AG09319 (cell line): Measurements from ENCODE around the gene CYP27A1.

Experiments used
- DNase-seq: peaks from one replicate; pipeline ENCODE4 v3.0.0-alpha.2; 2010; ENCODE audit warnings: low read depth; ENCODE audit errors: extremely low read depth
- TF ChIP-seq, protein P1 (sequence below): IDR thresholded peaks from 2 replicates; pipeline ENCODE4 v1.5.1; 2011; ENCODE audit warnings: low read depth, mild to moderate bottlenecking, inconsistent platforms, low read length, moderate library complexity

The CYP27A1 gene

DNA sequence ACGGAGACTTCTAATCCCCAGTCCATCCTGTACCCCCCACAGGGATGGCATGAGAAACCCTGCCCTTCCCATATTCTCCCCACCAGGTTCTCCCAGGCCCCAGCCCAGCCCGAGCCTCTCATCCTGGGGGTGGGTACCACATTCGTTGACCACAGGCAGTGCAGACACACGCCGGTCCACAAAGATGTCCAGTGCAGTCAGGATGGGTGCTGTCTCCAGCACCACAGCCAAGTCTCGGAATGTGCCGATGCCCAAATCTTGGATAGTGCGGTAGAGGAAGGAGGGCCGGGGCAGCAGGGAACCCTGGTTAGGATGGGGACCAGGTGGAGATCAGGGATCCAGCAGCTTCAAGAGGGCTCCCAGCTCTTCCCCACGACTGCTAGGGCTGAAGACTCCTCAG lies 44.8 kb downstream of the CYP27A1 start:
- TF ChIP-seq, protein P1, sequence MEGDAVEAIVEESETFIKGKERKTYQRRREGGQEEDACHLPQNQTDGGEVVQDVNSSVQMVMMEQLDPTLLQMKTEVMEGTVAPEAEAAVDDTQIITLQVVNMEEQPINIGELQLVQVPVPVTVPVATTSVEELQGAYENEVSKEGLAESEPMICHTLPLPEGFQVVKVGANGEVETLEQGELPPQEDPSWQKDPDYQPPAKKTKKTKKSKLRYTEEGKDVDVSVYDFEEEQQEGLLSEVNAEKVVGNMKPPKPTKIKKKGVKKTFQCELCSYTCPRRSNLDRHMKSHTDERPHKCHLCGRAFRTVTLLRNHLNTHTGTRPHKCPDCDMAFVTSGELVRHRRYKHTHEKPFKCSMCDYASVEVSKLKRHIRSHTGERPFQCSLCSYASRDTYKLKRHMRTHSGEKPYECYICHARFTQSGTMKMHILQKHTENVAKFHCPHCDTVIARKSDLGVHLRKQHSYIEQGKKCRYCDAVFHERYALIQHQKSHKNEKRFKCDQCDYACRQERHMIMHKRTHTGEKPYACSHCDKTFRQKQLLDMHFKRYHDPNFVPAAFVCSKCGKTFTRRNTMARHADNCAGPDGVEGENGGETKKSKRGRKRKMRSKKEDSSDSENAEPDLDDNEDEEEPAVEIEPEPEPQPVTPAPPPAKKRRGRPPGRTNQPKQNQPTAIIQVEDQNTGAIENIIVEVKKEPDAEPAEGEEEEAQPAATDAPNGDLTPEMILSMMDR: no peak
- no peak for DNase-seq

DNA sequence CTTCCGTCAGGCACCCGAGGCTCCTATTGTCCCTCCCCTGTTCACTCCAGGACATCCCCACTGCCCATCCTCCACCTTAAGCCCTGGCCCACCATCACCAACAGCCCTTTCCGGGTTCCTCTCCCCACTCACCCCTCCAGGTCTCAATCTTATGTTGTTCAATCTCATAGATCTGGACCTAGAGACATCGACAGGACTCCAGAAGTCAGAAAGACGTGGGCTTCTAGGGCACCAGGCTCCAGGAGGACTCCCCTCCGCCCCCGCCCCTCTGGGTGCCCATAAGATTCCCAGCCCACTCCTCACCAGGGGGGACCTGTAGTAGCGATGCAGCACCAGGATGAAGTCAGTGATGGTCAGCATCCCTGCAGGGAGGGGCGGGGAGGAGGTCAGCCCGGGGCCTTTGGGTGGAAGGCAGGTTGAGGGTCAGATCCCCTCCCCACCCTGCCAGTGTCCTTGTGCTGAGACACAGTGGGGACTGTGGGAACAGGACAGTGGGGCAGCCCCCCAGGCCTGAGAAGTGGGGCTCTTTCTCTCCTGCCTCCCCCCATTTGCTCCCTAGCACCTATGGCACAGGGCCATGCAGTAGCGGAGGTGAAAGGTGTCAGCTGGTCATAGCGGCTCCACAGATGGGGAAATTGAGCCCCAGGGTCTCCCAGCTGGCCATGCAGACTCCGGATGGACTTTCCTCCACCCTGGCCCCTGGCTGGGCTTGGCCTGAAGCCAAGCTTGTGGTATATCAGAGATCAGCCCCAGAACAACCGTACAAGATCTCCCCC lies 45.9 kb downstream of the CYP27A1 start:
- DNase-seq: no peak
- TF ChIP-seq, protein P1: no peak

DNA sequence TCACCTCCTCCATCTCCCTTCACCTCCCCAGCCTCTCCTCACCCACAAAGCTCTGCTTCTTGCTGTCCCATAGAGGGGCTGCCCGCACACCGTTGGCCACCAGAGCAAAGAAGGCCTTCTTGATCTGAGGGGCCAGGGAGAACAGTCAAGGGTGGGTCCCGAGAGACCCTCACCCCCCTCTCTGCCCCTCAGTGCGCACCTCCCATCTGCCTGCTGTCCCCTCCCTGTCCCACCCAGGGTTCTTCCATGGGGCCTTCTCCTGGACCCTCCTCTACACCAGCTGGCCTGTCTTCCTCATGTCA lies 46.5 kb downstream of the CYP27A1 start:
- no peak for DNase-seq
- TF ChIP-seq, protein P1: no peak

DNA sequence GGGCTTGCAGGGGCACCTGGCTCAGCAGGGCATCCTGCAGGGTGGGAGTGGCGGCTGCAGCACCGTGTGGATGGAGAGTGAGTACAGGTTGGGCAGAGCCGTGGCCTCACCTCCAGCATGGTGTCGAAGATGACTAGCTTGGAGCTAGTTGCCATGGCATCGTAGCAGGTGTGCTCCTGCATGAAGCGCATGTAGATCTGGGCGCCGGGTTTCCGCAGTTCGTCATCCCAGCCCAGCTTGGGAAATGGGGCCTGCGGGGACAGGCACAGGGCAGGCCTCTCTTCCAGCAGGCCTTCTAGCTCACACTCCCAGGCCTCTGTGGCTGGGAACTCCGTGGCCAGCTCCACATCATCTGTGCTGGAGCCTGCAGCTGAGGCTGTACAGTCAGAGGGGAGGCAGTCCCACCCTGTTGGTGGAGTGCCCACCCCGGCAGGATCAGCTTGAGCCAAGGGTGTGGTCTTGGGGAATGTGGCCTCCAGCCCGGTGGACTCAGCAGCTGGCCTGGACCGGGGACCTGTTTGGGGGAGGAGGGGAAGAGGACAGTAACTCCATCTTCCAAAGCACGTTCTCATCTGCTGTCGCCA lies 48.0 kb downstream of the CYP27A1 start:
- no peak for DNase-seq
- TF ChIP-seq, protein P1: no peak

DNA sequence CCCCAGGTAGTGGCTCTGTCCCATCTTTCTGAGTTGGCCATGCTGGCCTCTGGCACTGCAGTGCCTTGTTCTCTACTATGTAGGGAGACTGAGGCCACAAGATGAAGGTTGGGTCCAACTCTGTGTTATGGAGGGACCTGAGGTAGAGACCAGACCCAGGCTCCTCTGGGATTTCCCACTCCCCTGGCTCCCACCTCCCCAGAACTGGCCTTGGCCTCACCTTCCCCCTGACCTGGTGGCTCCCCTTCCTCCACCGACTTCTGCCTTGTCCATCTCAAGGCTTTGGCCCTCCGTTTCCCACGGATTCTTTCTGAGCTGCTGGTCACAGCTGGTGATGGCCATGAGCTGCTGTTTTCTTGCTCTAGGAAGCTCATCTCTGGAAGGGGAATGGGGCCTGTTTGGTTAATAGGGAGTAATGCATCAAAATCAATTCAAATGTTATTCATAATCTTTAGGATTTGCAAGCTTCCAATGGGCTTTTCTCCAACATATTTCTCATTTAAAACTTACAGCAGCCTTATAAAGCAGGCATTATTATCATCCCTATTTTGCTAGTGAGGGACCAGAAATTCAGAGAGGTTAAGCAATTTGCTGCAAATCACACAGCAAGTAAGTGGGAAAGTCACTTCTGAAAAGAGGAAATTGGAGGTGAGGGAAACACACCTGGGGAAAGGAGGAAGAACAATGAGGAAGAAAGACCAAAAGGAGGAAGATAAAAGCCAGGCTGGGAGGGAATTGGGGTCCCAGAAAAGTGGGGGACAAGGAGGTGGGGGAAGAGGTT lies 48.8 kb downstream of the CYP27A1 start:
- TF ChIP-seq, protein P1: no peak
- DNase-seq: no peak

DNA sequence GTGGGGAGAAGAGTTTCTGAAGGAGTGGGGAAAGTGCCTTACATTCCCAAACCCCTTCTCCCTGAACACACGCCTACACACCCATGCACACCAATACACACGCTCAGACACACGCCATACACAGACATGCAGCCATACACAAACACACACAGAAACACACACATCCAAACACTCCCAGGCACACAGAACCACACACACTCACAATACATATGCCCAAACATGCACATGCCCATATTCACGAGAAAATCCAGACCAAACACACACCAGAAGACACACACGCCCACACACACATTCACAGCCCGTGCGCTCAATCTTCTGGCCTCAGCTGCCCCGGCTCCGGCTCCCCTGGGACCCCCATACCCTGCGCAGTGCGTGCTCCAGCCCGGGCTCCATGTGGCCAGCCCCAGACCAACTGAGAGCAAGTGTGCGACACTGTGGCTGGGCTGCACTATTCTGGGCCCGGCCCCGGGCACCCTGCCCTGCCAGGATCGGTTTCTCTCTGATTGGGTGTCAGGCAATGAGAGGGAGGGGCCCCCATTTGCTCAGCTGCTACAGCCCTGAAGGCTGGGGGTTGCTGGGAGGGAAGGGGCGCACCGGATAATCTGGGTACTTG lies 49.5 kb downstream of the CYP27A1 start, which contains the start of gene PRKAG3:
Gene PRKAG3, minus strand, starts transcription at position 426 of the 613 bp plus-strand sequence.
- TF ChIP-seq, protein P1: no peak
- DNase-seq: no peak
